Measurements from ENCODE around the gene RPL39.
"Not testable (repeated sequence)": the region's sequence is repeated elsewhere in the genome, so short reads cannot be mapped to it uniquely, and the experiment has no call there.

RPL39 gene

GRCh38 chrX:119778829-119779228 is 12.6 kb downstream of the RPL39 start:
- FAIRE-seq (no peak), DNase-seq (ENCODE audit: insufficient read length, low spot score) (no peak)
- TF ChIP-seq CTCF (IDR thresholded peaks at IDR 0.05; ENCODE audit: insufficient read depth, missing control alignments) = no peak

- no peak for DNase-seq (ENCODE audit: insufficient read length, low spot score)
- FAIRE-seq = no peak
- no peak for TF ChIP-seq CTCF (IDR thresholded peaks at IDR 0.05; ENCODE audit: insufficient read depth, missing control alignments)
Measured at GRCh38 chrX:119775517-119776238, 15.8 kb downstream of the RPL39 start.

GRCh38 chrX:119769388-119769787 is 22.0 kb downstream of the RPL39 start:
- not testable (repeated sequence) for DNase-seq (ENCODE audit: insufficient read length, low spot score); FAIRE-seq

GRCh38 chrX:119768436-119768835 is 23.0 kb downstream of the RPL39 start:
- FAIRE-seq; DNase-seq (ENCODE audit: insufficient read length, low spot score): not testable (repeated sequence)

GRCh38 chrX:119763836-119764387 is 27.5 kb downstream of the RPL39 start:
- FAIRE-seq = no peak

GRCh38 chrX:119763181-119763580 is 28.2 kb downstream of the RPL39 start:
- DNase-seq (ENCODE audit: insufficient read length, low spot score) = no peak
- FAIRE-seq = no peak
- no peak for TF ChIP-seq CTCF (IDR thresholded peaks at IDR 0.05; ENCODE audit: insufficient read depth, missing control alignments)

More at GRCh38 chrX:119763836-119764387, 27.5 kb downstream of the RPL39 start:
- no peak for TF ChIP-seq CTCF (IDR thresholded peaks at IDR 0.05; ENCODE audit: insufficient read depth, missing control alignments)
- DNase-seq (ENCODE audit: insufficient read length, low spot score) = no peak

- FAIRE-seq (no peak), DNase-seq (ENCODE audit: insufficient read length, low spot score) (no peak)
- no peak for TF ChIP-seq CTCF (IDR thresholded peaks at IDR 0.05; ENCODE audit: insufficient read depth, missing control alignments)
Measured at GRCh38 chrX:119762718-119763117, 28.7 kb downstream of the RPL39 start.

GRCh38 chrX:119760026-119760877 is 31.2 kb downstream of the RPL39 start:
- DNase-seq (ENCODE audit: insufficient read length, low spot score) (no peak), FAIRE-seq (no peak)
- TF ChIP-seq CTCF (IDR thresholded peaks at IDR 0.05; ENCODE audit: insufficient read depth, missing control alignments) = no peak

Data from D721Med (cell line).